C4-2B (cell line): Measurements from ENCODE around the gene POLG2.

ENCODE experiments used
- H3K27ac ChIP-seq: fragments of 450-650 bp; 2 replicates; pipeline ENCODE4 v1.5.1; 2017
- CTCF ChIP-seq: fragments of 450-650 bp; conservative IDR thresholded peaks from 2 replicates; pipeline ENCODE4 v1.5.1; 2017; ENCODE audit warnings: mild to moderate bottlenecking
- ZFX ChIP-seq: fragments of 450-650 bp; IDR thresholded peaks from 2 replicates; pipeline ENCODE4 v1.6.1; 2017

POLG2 gene

GRCh38 chr17:64502021-64502420, 5.2 kb upstream of the POLG2 start:
- no peak overlapping the region for H3K27ac ChIP-seq
- TF ChIP-seq CTCF (no peak), ZFX (no peak)

DNA sequence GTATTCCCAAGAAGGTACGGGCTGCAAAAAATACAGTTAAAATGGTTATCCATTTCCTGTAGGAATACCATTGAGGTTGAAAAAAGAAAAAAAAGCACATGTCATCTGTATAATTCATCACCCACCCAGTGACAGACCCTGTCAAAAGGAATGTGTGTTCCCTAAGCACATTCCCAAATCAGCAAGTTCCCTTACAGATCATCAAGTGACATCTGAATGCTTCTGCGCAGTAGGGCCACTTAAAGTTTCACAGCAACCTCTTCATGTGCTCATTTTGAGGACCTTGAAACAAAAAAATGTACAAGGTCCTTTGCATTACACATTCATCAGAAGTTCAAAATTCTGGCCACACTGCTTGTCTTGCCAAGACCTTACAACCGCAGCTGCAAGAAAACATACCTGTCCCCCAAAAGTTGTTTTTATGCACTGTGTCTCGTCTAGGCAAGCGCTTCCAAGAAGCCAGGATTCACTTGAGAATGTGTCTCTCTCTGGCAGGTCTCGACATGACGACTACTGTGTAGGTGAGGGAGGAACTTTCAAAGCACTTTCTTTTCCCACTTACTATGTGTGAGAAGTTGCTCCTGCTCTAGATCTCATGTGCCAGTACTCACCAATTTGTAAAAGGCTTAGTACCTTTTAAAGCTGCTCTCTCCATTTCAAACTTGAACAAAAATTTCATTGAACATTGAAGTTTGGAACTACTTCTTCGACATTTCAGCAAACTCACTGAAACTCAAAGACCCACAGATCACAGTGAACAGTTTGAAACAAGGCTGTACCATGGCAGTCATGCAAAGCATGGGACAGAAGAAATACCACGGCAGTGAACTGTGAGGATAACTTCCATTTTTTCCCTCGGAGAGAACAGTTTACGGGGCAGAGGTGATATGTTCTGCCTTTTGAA, 4.3 kb upstream of the POLG2 start:
- no peak for TF ChIP-seq CTCF
- TF ChIP-seq ZFX: no peak

DNA sequence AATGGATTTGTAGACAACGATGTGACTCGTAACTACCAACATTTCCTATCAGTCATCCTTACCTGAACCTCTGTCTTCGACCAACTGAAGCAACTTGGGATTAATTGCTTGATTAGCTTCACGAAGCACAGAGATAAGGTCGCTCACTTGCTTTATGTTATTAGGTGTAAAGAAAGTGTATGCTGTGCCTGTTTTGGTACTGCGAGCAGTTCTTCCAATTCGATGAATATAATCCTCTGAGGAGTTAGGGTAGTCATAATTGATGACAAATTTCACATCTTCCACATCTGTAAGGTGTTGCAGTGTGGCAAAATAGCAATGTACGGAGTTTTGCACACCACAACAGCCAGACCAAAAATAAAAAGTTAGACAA, 3.6 kb upstream of the POLG2 start:
- no peak overlapping the region for H3K27ac ChIP-seq

More for the DNA sequence above, 4.3 kb upstream of the POLG2 start:
- H3K27ac ChIP-seq: no peak overlapping the region

DNA sequence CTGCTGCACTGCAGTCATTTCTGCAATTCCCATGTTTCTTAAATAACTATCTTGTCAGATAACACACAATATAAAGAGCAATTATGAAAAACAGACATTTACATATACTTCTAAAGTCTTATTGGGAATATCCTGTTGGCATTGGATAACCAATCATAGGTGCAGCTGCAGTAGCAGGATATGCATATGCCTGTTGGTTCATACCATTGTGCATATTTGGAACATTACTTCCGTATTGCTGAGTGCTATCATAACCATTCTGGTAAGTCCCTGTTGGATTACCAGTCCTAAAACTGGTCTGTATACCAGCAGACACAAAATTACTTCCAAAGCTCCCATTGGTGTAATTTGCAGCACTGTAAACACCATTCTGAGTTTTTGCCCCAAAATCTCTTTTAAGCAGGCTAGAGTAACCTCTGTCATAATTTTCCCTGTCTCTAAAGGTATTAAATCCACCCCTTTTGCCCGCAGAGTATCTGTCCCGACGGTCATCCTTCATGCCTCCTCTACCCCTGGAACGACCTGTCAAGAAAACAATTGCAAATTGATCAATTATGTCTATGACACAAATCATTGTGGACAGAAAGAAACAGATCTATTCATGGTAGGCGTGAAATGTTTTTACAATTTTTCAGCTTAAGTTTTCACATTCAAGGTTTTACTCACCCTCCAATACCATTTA, 3.1 kb upstream of the POLG2 start:
- no peak overlapping the region for H3K27ac ChIP-seq
- TF ChIP-seq CTCF (no peak), ZFX (no peak)

More for the DNA sequence above, 3.6 kb upstream of the POLG2 start:
- no peak for TF ChIP-seq ZFX
- no peak for TF ChIP-seq CTCF

DNA sequence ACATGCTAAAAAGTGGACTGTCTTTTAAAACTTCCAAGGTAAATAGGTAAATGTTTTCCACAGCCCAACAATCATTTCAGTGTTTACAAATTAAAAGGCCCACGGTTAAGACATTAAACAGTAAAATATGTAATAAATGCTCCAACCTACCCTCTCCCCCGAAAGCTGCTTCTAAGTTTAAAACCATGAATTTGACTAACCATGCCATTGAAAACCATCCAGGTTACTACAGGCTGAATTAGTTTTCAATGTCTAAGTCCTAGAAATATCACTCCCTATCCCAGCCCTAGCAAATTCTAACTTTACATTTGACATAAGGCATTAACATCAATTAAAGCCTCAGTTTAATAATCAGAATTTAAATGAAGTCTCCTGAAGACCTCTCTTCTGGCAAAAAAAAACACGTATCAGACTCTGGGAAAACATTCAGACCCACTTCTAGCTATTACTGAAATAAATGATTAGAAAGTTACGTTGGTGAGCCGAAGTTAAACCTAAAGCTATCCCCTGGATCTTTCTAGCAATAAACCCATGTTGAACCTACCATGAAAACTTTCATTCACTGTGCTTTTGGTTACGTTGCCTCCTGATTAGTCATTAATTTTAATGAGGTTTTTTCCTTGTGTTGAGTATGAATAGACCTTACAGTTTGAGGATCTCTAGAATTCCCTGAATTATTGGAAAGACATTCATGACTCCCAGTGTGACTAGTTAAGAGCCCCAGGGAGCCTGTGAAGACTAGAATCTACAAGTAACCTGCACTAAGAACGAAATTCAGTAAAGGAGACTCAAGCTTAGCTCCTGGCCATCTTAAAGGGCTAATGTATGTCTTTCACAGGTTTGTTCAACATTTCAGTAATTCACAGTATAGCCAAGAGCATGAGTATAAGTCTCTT, 1.7 kb upstream of the POLG2 start:
- TF ChIP-seq ZFX: no peak
- TF ChIP-seq CTCF: no peak
- no peak overlapping the region for H3K27ac ChIP-seq

DNA sequence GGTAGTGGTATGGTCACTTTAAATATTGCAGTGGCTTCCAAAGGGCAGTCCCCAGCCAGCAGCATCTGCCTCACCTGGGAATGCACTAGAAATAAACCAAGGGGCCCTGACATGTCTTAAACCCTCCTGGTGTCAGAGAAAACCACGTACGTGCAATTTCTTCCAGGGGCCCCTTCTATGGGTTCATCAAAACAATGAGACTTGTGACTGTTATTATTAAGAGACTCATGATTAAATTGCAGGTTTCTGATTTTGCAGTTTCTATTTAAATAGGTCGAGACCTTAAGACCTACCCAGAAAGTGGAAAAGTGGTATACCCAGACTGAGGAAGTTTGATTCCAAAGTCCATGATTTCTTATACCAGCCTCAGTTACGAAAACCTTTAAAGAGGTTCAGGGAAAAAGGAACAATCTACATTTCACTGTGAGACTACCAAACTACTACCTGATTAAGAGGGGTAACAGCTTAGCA, 746 bp upstream of the POLG2 start:
- H3K27ac ChIP-seq: peak overlapping the region; percentile 84
- TF ChIP-seq CTCF: peak; percentile 47
- no peak for TF ChIP-seq ZFX
